ENCODE results near the gene CAB39L.
"Not testable (repeated sequence)": the region's sequence is repeated elsewhere in the genome, so short reads cannot be mapped to it uniquely, and the experiment has no call there.

CAB39L gene

DNA sequence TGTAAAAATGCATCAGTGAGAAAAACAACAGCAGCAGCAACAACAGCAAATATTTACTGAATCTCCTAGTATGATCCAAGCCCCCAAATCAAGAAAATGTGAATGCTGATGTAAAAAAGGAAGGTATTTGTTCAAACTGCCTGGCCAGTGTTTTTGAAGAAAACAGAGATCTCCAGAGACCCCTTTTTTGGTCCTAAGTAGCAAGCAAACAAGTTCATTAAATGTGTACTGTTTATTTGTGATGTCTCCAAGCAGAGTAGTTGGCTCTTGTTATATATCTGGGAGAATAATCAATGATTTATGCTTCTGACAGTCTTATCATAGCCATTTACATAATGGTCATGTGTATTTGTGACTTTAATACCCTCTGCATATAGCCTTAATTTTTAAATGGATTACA is 145.4 kb downstream of the CAB39L start:
- in situ Hi-C loops (cut with HindIII; ENCODE audit: low pct_unique_long_range_greater_than_20kb, low sequenced_read_pairs): no loop called here
- no peak for DNase-seq (ENCODE audit: low read depth in 1 of 2, low spot score in 1 of 2)
- TF ChIP-seq JUND (IDR thresholded peaks at IDR 0.05; ENCODE audit: low read depth): no peak

DNA sequence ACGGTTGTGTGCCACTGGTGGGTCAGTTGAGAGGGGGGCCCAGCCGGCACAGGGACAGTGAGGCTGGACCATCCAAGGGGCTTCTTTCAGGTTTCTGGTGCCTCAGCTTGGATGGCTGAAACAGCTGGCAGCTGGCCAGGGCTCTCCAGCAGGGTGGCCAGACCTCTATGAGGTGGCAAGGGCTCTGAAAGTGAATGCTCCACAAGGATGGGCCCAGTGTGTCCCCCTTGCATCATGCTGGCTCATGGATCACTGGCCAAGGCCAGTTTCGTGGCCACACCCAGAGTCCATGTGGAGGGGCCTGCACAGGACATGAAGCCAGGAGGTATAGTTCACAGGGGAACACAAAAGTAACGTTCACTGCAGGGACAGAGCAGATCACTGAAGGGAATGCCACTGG is 146.5 kb downstream of the CAB39L start:
- no peak for TF ChIP-seq JUND (IDR thresholded peaks at IDR 0.05; ENCODE audit: low read depth)
- DNase-seq (ENCODE audit: low read depth in 1 of 2, low spot score in 1 of 2): no peak
- in situ Hi-C loops (cut with HindIII; ENCODE audit: low pct_unique_long_range_greater_than_20kb, low sequenced_read_pairs): no loop called here

DNA sequence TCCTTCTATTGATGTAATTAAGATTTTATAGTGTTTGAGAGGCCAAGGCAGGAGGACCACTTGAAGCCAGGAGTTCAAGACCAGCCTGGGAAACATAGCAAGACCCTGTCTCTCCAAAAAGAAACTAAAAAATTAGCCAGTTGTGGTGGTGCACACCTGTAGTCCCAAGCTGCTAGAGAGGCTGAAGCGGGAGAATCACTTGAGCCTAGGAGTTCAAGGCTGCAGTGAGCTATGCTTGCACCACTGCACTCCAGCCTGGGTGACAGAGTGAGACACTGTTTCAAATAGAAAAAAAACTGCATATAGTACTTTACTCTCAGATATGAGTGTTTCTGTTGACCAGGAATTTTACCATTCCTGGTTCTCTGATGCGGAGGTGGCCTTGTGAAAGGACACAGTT is 147.2 kb downstream of the CAB39L start:
- in situ Hi-C loops (cut with HindIII; ENCODE audit: low pct_unique_long_range_greater_than_20kb, low sequenced_read_pairs): no loop called here
- DNase-seq (ENCODE audit: low read depth in 1 of 2, low spot score in 1 of 2): no peak
- no peak for TF ChIP-seq JUND (IDR thresholded peaks at IDR 0.05; ENCODE audit: low read depth)

DNA sequence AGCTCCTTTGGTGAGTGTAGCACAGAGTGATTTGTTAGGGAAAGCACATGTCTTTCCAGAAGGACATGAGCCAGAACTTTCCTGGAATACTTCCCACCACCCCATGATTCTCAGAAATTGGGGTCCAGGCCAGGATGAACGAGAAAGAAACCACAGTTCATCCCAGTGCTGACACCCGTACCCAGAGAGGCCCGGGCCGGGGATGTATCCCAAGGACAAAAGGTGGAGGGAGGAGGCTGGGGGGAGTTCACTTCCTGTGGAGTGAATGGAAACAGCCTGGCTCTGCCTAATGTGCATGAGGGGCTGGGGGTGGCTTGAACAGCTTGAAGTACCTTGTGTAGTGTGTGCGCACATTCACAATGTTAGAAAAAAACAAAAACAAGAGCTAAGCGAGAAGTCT is 148.6 kb downstream of the CAB39L start:
- DNase-seq (ENCODE audit: low read depth in 1 of 2, low spot score in 1 of 2): no peak
- TF ChIP-seq JUND (IDR thresholded peaks at IDR 0.05; ENCODE audit: low read depth): no peak
- in situ Hi-C loops (cut with HindIII; ENCODE audit: low pct_unique_long_range_greater_than_20kb, low sequenced_read_pairs): no loop called here

- in situ Hi-C loops (cut with HindIII; ENCODE audit: low pct_unique_long_range_greater_than_20kb, low sequenced_read_pairs); DNase-seq (ENCODE audit: low read depth in 1 of 2, low spot score in 1 of 2): not testable (repeated sequence)
These were observed 149.1 kb downstream of the CAB39L start for GRCh38 chr13:49294723-49295122.

GRCh38 chr13:49292742-49293486 is 150.9 kb downstream of the CAB39L start:
- no peak for DNase-seq (ENCODE audit: low read depth in 1 of 2, low spot score in 1 of 2)
- no peak for TF ChIP-seq JUND (IDR thresholded peaks at IDR 0.05; ENCODE audit: low read depth)
- in situ Hi-C loops (cut with HindIII; ENCODE audit: low pct_unique_long_range_greater_than_20kb, low sequenced_read_pairs): no loop called here

DNA sequence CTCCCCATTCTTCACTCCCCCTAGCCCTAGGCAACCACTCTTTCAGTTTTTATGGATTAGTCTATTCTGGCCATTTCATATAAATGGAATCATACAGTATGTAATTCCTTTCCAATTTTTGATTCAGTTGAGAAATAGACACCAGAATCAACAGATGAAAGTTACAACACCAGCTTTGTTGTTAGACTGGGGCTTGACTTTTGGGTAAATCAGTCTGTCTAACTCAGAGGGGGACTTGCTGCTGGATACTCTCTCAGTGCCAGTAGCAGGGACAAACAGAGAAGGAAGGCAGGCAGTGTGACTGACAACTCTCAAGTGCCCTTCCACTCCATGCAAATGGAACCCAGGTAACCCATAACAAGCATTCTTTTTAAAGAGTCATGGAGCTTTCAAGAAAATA is 155.4 kb downstream of the CAB39L start:
- no peak for TF ChIP-seq JUND (IDR thresholded peaks at IDR 0.05; ENCODE audit: low read depth)
- no peak for DNase-seq (ENCODE audit: low read depth in 1 of 2, low spot score in 1 of 2)
- in situ Hi-C loops (cut with HindIII; ENCODE audit: low pct_unique_long_range_greater_than_20kb, low sequenced_read_pairs): no loop called here

DNA sequence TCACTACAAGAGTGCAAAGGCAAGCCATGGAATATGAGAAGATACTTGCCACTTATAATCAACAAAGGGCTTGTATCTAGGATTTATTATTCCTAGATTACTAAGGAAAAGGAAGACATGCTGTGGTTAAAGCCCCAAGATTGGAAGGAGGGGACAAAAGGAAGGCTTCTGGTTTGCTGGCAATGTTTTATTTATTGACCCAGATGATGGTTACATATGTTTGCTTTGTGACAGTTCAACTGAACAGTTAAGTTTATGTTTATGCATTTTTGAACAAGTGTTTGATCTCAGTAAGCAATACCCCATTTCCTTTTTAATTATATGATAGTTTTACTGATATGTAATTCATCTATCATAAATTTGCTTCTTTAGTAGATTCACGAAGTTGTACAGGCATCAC is 155.9 kb downstream of the CAB39L start:
- in situ Hi-C loops (cut with HindIII; ENCODE audit: low pct_unique_long_range_greater_than_20kb, low sequenced_read_pairs): no loop called here
- DNase-seq (ENCODE audit: low read depth in 1 of 2, low spot score in 1 of 2): no peak
- no peak for TF ChIP-seq JUND (IDR thresholded peaks at IDR 0.05; ENCODE audit: low read depth)

- DNase-seq (ENCODE audit: low read depth in 1 of 2, low spot score in 1 of 2): no peak
- no peak for TF ChIP-seq JUND (IDR thresholded peaks at IDR 0.05; ENCODE audit: low read depth)
- in situ Hi-C loops (cut with HindIII; ENCODE audit: low pct_unique_long_range_greater_than_20kb, low sequenced_read_pairs): no loop called here
These were observed 164.0 kb downstream of the CAB39L start for GRCh38 chr13:49279885-49280284.

DNA sequence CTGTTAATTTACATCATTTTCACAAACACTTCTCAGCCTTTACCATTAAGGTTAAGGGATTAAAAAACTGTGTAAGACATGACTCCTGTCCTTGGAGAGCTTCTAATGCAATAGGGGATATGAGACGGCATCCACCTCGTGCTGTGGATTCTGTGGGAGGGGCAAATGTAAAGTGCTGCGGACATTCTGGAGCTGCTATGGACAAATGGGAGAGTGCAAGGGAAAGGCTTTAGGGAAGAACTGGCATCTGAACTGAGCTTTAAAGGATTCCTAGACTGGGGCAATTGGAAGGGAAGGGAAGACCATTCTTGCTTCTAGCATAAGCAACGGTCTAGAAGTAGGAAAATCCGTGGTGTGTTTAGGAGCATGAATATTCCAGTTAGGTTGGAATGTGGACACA is 164.8 kb downstream of the CAB39L start:
- DNase-seq (ENCODE audit: low read depth in 1 of 2, low spot score in 1 of 2): no peak
- in situ Hi-C loops (cut with HindIII; ENCODE audit: low pct_unique_long_range_greater_than_20kb, low sequenced_read_pairs): no loop called here
- TF ChIP-seq JUND (IDR thresholded peaks at IDR 0.05; ENCODE audit: low read depth): no peak

GRCh38 chr13:49278211-49278610 is 165.7 kb downstream of the CAB39L start:
- no peak for TF ChIP-seq JUND (IDR thresholded peaks at IDR 0.05; ENCODE audit: low read depth)
- in situ Hi-C loops (cut with HindIII; ENCODE audit: low pct_unique_long_range_greater_than_20kb, low sequenced_read_pairs): no loop called here
- no peak for DNase-seq (ENCODE audit: low read depth in 1 of 2, low spot score in 1 of 2)

DNA sequence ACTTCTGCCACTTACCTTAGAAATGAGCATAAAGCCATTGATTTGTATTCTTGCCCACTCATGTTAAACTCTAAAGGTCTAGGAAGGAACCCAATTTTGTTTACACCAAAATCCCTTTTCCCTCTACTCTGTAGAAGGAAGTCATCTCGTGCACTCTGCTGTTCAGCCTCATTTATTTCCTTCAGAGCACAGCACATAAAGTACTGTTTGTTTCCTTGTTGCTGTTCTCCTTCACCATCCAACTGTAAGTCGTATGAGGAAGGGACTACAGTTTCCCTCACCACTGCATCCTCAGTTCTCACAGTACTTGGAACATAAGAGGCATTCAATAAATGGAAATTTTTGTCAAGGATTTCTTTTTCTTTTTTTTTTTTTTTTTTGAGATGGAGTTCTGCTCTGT is 171.6 kb downstream of the CAB39L start:
- DNase-seq (ENCODE audit: low read depth in 1 of 2, low spot score in 1 of 2): no peak
- no peak for TF ChIP-seq JUND (IDR thresholded peaks at IDR 0.05; ENCODE audit: low read depth)
- in situ Hi-C loops (cut with HindIII; ENCODE audit: low pct_unique_long_range_greater_than_20kb, low sequenced_read_pairs): no loop called here

DNA sequence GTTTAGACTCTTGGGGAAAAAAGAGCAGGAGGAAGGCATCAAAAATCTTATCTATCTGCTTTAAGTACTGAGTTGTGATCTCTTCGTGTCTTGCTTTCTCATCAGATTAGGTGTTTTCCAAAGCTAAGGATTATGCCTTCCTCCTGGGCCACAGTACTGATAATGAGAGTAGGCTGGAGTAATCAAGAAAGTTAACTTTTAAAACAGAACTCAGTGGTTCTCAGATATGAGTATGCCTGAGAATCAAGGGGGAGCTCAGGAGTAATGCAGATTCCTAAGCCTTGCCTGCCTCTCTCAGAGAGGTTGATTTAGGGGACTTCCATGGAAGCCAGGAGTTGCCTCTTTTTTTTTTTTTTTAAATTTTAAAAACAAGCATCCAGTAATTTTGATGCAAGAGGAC is 172.6 kb downstream of the CAB39L start:
- in situ Hi-C loops (cut with HindIII; ENCODE audit: low pct_unique_long_range_greater_than_20kb, low sequenced_read_pairs): no loop called here
- no peak for TF ChIP-seq JUND (IDR thresholded peaks at IDR 0.05; ENCODE audit: low read depth)
- DNase-seq (ENCODE audit: low read depth in 1 of 2, low spot score in 1 of 2): no peak

- in situ Hi-C loops (cut with HindIII; ENCODE audit: low pct_unique_long_range_greater_than_20kb, low sequenced_read_pairs): no loop called here
- TF ChIP-seq JUND (IDR thresholded peaks at IDR 0.05; ENCODE audit: low read depth): no peak
- no peak for DNase-seq (ENCODE audit: low read depth in 1 of 2, low spot score in 1 of 2)
These were observed 178.0 kb downstream of the CAB39L start for GRCh38 chr13:49265822-49266221.
